ENCODE data around the gene OPCML.

The OPCML gene

DNA sequence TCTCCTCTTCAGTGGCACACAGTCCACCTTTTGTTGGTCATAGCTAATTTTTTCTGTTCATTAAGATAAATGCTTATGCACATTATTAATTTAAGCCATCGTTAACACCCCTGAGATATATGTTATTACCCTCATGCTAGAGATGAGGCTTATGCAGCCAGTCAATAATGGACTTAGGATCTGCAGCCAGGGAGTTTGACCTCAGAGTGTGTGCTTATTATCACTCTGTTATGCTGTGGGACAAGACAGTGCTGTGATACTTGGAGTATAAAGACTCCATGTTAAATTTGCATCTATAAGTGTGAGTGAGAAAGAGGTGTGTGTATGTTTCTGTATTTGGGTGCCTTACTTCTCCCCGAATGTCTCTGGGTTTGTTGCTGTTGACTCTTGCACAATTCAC is 969.3 kb downstream of the OPCML start:
- POLR2A ChIA-PET, result no interaction called here
- CTCF ChIA-PET, result no interaction called here
- DNase-seq (ENCODE audit: extremely low spot score), result no peak
- TF ChIP-seq, protein P1, sequence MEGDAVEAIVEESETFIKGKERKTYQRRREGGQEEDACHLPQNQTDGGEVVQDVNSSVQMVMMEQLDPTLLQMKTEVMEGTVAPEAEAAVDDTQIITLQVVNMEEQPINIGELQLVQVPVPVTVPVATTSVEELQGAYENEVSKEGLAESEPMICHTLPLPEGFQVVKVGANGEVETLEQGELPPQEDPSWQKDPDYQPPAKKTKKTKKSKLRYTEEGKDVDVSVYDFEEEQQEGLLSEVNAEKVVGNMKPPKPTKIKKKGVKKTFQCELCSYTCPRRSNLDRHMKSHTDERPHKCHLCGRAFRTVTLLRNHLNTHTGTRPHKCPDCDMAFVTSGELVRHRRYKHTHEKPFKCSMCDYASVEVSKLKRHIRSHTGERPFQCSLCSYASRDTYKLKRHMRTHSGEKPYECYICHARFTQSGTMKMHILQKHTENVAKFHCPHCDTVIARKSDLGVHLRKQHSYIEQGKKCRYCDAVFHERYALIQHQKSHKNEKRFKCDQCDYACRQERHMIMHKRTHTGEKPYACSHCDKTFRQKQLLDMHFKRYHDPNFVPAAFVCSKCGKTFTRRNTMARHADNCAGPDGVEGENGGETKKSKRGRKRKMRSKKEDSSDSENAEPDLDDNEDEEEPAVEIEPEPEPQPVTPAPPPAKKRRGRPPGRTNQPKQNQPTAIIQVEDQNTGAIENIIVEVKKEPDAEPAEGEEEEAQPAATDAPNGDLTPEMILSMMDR (IDR thresholded peaks at IDR 0.05; ENCODE audit: control extremely low read depth, extremely low read depth, low read depth, missing control alignments), result no peak

- POLR2A ChIA-PET, result no interaction called here
- CTCF ChIA-PET, result no interaction called here
- DNase-seq (ENCODE audit: extremely low spot score), result no peak
- TF ChIP-seq, protein P1 (IDR thresholded peaks at IDR 0.05; ENCODE audit: control extremely low read depth, extremely low read depth, low read depth, missing control alignments), result no peak
These were observed 970.4 kb downstream of the OPCML start for GRCh38 chr11:132561937-132562336.

DNA sequence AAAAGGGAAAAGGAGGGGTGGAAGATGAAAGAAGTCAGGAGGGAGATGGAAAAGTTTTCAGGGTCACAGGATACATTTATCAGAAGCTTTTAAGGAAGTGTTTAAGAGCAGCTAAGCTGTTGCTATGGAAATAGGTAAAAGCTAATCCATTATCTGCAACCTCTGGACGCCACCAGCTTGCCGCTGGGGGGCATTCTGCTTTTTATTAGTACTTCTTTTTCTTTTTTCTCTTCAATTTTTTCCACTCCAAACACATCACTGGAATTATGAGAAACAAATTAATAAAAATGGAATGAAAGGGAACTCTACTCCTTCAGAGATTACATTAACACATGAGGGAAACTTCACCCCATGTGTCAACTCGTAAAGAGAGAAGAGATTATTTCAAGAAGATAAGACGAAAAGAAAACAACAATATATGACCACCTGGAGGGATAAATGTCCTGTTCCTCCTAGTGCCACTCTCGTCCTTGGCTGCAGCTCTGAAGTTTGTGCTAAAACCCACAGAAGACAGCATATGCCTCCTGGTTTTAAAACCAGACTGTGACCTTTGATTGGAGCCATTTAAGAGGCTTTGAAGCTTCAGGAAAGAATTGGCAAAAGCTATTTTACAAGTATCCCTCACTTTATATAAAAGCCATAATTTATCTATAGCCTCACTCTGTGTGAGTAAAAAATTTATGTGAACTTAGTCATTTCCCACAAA is 972.8 kb downstream of the OPCML start:
- DNase-seq (ENCODE audit: extremely low spot score), result no peak
- TF ChIP-seq, protein P1 (IDR thresholded peaks at IDR 0.05; ENCODE audit: control extremely low read depth, extremely low read depth, low read depth, missing control alignments), result no peak
- ChIA-PET CTCF (interaction anchor here (0.9 kb wide), 1 partner anchor 29 kb away, joined by 4 read pairs; no protein-coding TSS in a partner anchor), POLR2A (no interaction called here)

DNA sequence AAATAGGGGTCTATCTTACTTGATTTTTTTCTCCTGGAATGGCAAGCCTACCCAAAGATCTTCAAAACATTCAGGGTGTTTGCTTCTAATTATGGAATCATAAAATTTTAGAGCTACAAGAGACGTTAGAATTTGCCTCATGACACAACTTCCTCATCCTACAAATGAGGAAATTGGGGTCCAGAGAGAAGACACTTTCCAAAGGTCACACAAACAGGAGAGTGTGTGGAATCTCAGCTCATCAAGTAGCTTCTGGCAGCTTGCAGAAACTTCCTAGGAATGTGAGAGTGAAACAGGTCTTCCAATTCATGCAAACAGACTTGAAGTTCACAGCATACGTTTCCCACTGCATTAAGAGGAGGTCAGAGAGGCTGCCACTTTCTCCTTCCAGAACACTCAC is 976.0 kb downstream of the OPCML start:
- CTCF ChIA-PET, result no interaction called here
- TF ChIP-seq, protein P1 (IDR thresholded peaks at IDR 0.05; ENCODE audit: control extremely low read depth, extremely low read depth, low read depth, missing control alignments), result no peak
- POLR2A ChIA-PET, result no interaction called here
- no peak for DNase-seq (ENCODE audit: extremely low spot score)

DNA sequence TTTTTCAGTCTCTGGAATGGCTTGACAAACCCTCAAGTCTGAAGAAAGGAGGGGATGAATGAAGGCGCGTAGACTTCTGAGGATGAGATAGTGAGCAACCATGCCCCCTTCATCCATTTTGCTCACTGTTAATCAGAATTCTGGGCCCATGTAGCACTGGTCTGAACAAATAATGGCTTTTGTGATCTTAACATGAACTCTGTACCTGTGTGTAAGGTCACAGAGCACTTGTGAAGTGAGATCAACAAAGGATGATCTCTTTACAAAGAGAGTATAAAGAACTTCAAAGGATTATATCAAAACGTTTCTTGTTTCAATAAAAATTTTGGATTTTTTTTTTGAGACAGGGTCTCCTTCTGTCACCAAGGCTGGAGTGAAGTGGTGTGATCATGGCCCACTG is 976.7 kb downstream of the OPCML start:
- CTCF ChIA-PET, result no interaction called here
- POLR2A ChIA-PET, result no interaction called here
- TF ChIP-seq, protein P1 (IDR thresholded peaks at IDR 0.05; ENCODE audit: control extremely low read depth, extremely low read depth, low read depth, missing control alignments), result no peak
- no peak for DNase-seq (ENCODE audit: extremely low spot score)

- TF ChIP-seq, protein P1 (IDR thresholded peaks at IDR 0.05; ENCODE audit: control extremely low read depth, extremely low read depth, low read depth, missing control alignments), result no peak
- DNase-seq (ENCODE audit: extremely low spot score), result no peak
- CTCF ChIA-PET, result no interaction called here
- POLR2A ChIA-PET, result no interaction called here
These were observed 981.3 kb downstream of the OPCML start for GRCh38 chr11:132551016-132551415.
